ENCODE results near the gene PRSS37.
"Not testable (repeated sequence)": the region's sequence is repeated elsewhere in the genome, so short reads cannot be mapped to it uniquely, and the experiment has no call there.

Gene PRSS37, protein sequence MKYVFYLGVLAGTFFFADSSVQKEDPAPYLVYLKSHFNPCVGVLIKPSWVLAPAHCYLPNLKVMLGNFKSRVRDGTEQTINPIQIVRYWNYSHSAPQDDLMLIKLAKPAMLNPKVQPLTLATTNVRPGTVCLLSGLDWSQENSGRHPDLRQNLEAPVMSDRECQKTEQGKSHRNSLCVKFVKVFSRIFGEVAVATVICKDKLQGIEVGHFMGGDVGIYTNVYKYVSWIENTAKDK

DNA sequence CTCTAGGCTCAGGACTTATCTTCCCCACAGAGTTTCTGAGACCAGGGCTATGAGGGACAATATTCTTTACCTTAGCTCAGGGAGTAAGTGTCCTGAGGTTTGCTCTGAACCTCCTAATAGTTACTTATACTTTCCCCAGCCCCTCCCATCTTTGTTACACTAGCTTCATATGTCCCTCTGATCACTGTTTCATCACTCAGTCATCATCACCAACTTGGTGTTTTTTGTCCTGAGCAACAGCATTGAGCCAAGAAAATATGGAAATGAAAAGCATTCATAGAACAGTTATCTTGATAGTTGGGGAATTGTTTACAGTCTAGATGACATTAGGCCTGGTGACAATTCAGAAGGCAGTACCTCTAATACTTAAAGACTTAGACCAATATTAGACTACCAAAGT lies at the start of gene PRSS37:
Gene PRSS37 (minus strand): TSS at position 101 of the 400 bp plus-strand sequence. CDS start 436 bp downstream, outside the sequence.
- no peak for DNase-seq (ENCODE audit: low read depth, low spot score)

DNA sequence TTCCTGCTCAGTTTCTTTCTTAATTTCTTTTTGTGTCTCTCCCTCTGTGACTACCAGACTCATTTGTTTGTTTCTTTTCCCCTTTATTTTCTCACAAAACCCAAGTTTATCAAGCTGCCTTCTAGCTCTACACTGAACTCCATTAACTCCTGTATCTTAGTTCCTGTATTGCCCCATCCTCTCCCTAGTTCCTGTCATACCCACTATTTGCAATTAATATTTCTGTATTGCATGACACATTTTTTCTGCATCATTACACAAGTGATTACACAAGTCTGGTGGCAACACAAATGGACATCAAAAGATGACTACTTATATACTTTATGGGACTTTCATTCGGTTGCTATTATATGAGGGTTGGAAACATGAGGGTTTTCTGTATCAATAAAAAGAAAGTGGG lies 48.0 kb upstream of the PRSS37 start:
- no peak for DNase-seq (ENCODE audit: low read depth, low spot score)

DNA sequence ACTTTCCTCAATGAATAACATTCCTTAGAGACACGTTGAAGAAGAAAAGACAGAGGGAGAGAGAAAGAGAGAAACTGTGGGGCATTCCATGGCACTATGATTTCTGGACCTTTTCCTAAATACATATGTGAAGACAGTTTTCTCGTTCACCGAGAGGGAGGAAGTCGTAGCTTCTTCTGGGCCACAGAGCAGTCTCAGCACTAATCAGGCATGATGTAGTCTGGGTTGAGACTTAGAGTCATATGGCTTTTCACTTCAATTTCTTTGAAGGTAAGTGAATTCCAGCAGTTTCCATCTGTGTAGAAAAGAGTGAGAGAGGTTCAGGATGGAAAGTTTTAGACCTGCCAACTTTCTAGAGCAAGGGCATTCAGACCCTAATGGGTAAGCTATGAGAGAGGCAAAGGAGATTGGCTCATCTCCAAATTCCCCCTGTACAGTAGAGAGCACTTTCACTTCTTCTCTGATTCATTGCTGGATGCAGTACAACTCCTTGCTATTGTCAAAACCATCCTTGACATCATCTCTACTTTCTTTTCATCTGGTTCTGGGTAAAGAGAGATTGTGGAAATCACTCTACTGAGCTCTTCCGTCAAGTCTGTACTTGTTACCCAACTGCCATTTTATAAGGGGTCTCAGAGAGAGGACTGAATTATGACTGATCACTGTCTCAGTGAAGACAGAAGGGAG lies 43.4 kb upstream of the PRSS37 start:
- no peak for DNase-seq (ENCODE audit: low read depth, low spot score)

DNA sequence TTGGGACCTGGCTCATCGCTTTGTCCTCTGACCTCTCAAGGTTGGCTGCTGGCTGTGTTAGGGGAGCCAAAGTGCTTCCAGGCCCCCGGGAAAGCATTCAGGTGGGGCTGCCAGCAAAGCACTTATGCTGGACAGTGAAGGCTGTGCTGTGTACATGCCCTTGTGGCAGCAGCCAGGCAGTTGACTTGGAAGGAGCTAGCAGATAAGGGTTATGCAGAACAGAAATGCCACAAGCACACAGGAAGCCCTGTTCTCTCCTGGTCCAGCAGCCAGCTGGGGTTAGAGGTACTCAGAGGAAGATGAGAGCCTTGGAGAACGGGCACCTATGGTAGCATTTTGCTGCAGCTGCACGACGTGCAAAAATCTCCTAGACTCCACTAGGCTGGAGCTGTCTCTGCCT lies 39.7 kb upstream of the PRSS37 start:
- DNase-seq (ENCODE audit: low read depth, low spot score) = no peak

DNA sequence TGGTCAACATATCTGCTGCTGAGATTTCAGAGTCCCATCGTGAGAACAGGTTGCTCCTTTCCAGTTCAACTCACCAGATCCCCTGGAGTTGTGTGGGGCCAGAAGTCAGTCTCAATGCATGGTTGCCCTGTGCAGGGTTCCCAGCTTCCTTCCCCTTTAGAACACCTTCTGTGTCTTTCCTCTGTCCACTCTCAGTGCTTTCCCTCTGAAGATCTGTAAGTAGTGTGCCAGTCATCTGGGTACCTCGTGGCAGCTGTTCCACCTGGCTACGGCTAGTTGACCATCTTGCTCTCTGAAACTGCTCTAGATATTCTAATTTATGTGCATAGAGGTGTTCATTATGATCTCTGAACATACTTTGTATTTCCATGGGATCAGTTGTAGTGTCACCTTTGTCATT lies 36.1 kb upstream of the PRSS37 start:
- no peak for DNase-seq (ENCODE audit: low read depth, low spot score)

DNA sequence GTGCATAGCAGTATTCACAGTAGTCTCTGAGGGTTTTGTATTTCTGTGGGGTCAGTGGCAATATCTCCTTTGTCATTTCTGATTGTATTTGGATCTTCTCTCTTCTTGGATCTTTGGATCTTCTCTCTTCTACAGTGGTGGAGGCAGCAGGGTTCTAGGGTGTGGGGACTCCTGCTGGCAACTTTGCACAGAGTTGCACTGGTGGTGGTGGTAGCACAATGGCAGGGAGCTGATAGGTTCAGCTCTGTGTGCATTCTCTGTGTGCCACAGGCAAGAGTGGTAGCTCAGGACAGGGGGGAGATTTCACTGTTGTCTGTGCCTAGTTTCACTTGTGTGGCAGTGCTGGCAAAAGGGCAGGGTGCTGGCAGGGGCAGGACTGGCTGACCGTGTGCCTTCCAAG lies 35.1 kb upstream of the PRSS37 start:
- DNase-seq (ENCODE audit: low read depth, low spot score) = no peak

DNA sequence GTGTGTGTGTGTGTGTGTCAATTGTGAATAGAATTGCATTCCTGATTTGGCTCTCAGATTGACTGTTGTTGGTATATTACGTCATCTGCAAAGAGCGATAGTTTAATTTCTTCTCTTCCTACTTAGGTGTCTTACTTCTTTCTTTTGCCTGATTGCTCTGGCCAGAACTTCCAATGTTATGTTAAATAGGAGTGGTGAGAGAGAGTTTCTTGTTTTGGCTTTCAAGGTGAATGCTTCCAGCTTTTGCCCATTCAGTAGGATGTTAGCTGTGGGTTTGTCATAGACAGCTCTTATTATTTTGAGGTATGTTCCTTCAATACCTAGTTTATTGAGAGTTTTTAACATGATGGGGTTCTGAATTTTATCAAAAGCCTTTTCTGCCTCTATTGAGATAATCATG lies 34.2 kb upstream of the PRSS37 start:
- no peak for DNase-seq (ENCODE audit: low read depth, low spot score)

DNA sequence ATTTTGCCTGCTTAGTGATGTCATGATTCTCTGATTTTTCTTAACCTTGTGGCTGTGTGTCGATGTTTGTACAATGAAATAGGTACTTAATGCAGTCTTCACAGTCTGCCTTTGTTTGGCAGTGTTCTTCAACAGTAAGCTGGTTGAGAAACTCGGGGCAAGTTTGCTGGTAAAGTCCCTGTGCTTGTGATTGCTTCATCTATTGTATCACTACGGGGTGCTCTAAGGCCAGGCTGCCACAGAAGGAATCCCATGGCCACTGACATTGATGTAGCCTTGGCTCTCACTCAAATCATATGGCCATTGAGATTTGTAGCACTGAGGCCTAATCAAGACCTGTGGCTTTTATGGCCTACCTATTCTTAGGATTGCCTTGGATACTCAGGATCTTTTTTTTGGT lies 33.5 kb upstream of the PRSS37 start:
- no peak for DNase-seq (ENCODE audit: low read depth, low spot score)

DNA sequence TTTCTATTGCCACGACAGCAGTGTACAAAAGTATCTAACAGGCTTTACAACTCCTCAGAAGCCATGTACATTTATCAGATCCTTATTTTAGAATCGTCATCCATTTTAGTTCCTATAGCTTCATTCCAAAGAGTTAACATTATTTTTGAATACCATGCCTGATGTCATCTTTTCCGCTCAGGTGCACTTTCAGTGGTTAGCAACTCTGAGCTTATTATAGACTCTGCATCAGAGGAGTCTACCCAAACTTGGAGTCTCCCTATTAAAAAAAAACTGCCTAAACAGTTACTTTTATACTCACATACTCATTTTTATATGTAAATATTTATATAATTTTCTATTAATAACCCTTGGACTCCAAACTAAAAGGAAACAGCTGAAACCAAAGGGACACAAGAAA lies 31.6 kb upstream of the PRSS37 start:
- no peak for DNase-seq (ENCODE audit: low read depth, low spot score)

DNA sequence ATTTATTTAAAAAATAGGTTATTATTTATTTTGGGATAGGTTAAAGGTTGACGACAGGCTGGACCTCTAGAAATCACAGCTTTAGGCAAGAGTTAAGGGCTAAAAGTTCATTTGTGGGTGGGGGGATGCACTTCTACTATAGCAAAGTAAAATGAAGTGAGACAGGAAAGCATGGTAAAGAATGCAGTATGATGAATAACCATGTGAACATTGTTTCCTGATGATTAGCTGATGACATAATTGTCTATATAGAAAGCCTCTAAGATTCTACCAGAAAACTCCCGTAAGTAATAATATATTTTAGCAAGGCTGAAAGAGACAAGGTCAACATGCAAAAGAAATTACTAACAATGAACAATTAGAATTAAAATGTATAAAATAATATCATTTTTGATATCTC lies 25.7 kb upstream of the PRSS37 start:
- no peak for DNase-seq (ENCODE audit: low read depth, low spot score)

DNA sequence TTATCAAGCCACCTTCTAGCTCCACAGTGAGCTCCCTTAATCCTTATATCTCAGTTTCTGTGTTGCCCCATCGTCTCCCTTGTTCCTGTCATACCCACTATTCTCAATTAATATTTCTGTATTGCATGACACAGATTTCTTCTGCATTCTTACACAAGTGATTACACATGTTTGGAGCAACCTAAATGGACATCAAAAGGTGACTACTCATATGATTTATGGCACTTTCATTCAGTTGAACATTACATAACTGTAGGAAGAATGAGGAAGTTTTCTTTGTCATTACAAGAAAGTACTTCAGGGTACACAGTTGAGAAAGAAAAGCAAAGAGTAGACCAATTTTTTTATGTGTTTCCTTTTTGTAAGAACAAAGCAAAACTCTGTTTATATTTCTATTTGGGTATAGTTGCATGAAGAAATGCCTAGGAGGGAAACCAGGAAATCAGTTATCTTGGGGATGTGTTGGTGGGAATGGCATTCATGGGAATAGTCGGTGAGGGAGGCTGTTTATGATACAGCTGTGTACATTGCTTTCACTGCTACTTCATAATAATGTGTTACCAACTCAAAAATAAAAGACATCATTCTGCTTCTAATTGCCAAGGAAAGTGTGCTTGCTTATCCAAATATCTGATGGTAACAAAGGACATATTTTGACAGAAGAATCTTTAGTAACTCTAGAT lies 23.6 kb upstream of the PRSS37 start:
- no peak for DNase-seq (ENCODE audit: low read depth, low spot score)

DNA sequence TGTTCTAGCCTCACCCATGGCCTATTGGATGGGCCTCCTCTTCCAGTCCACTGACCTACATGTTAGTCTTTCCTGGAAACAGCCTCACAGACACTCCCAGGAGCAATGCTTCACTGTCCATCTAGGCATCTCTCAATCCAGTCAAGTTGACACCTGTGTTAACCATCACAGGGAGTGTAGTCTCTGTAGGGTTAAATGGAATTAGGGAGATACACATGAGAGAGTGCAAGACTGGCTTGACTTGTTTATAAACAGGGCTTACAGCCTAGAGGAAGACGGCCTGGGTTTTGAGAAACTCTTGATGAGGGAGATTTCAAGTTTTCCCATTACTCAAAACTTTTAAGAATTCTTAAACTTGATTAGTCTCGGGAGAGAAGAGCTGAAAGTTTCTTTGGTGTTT lies 18.9 kb upstream of the PRSS37 start:
- DNase-seq (ENCODE audit: low read depth, low spot score) = no peak

DNA sequence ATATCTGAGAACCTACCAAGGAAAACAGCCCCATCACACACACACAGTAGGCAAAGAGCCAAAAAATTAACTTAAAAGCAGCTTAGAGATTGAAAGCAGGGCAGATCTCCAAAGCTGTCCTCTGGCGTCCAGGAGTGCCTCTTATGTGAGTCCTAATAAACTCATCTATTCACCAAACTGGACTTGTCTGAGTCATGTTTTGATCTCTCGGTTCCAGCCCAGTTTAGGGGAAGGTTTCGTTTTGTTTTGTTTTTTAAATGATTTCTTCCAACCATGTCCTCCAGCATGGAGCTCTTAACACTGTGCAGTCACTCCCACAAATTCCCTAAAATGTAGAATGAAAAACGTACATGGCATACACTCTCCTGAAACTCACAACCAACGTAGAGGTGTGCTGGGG lies 6.7 kb upstream of the PRSS37 start:
- DNase-seq (ENCODE audit: low read depth, low spot score) = no peak

DNA sequence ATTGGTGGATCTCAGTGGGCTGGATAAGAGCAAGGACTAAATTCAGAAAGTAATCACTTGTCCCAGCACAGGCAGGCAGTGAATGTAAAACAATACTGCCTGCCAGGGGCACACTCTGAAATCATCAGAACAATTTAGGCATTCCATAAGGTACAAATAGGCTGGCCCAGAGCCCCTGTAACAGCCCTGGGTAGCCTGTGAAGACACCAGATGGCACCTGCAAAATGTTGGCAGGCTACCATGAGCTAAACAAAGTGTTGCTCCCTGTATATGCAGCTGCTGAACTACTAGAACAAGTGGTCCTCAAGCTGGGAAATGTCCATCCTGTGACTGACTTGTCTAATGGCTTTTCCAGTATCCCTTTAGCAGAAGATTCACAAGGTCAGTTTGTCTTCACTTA lies 3.0 kb upstream of the PRSS37 start:
- DNase-seq (ENCODE audit: low read depth, low spot score) = no peak

DNA sequence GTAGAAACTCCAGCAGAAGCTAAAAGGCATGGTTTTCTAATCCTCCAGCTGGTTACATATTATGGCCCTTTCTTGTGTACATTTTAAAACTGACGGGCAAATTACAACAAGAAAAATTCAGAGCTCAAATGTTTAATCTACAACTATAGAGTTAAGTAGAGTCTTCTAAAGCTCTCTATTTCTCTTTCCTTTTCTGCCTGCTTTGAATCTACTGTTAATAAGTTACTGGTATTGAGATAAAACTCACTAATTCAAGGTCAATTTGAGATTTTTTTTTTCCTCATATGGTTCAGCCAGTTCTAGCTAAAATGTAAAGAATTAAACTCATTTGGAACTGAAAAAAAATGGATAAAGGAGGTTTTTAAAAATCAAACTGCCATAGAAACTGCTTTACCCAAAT lies 1.6 kb upstream of the PRSS37 start:
- DNase-seq (ENCODE audit: low read depth, low spot score) = no peak

DNA sequence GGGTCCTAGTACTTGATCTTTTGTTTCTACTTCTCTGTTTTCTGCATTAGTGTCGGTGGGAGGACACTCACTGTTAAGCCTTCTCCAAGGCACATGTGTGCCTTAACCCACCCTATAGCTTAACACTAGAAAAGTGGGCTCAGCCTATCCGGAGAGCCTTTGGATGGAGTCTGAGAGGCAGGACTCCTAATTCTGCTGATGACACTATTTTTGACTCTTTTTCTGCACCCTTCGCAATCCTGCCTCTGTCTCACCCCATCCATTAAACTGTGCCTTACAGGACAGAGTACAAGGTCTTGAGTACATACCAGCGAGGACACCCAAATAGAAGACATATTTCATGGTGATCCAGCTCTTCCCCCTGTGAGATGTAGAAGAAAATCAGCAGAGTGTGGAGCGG lies 577 bp downstream of the PRSS37 start:
- no peak for DNase-seq (ENCODE audit: low read depth, low spot score)

DNA sequence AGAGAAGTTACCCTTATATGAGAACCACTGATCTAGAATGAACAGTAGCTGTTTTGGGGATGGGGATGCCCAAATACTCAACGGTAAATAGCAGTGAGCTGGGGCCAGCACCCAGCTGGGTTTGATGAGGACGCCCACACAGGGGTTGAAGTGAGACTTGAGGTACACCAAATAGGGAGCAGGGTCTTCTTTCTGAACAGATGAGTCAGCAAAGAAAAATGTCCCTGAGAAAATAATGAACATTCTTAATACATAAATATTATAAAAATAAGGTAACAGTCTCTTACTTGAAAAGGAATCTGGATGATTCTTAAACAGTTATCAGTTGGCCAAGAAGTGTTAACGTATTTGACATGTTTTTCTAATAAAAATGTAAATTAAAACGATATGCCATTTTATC lies 2.0 kb downstream of the PRSS37 start:
- no peak for DNase-seq (ENCODE audit: low read depth, low spot score)

DNA sequence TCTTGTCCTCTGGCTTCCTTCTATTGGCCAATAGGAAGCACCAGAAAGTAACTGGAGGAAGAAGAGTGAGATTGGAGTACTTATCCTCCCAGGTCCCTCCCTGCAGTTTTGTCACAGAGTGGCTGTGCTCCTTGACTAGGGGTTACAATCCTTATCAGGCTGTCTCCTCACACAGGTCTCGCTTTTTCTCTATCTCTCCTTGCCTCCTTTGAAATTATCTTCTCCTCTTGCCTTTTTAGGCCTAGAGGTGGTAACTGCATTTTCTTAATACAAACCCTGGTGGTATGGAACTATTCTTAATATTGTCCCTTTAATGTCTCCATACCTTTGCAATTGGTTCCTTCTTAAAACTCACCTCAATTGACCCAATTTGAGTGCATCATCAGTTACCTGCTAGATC lies 2.7 kb downstream of the PRSS37 start:
- no peak for DNase-seq (ENCODE audit: low read depth, low spot score)

DNA sequence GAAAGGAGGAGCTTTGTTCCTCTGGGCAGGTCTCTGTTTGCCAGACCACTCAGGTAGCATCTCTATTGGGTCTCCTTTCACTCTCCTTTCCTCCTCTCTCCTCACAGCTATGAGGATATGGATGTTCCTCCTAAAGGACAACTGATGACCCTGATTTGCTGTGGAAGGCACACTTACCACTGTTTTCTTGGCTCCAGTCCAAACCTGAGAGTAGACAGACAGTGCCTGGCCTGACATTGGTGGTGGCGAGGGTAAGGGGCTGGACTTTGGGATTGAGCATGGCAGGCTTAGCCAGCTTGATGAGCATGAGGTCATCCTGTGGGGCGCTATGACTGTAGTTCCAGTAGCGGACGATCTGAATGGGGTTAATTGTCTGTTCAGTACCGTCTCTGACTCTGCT lies 3.6 kb downstream of the PRSS37 start:
- no peak for DNase-seq (ENCODE audit: low read depth, low spot score)

DNA sequence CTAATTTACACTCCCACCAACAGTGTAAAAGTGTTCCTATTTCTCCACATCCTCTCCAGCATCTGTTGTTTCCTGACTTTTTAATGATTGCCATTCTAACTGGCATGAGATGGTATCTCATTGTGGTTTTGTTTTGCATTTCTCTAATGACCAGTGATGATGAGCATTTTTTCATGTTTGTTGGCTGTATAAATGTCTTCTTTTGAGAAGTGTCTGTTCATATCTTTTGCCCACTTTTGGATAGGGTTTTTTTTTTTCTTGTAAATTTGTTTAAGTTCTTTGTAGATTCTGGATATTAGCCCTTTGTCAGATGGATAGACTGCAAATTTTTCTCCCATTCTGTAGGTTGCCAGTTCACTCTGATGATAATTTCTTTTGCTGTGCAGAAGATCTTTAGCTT lies 18.9 kb downstream of the PRSS37 start:
- DNase-seq (ENCODE audit: low read depth, low spot score) = not testable (repeated sequence)

DNA sequence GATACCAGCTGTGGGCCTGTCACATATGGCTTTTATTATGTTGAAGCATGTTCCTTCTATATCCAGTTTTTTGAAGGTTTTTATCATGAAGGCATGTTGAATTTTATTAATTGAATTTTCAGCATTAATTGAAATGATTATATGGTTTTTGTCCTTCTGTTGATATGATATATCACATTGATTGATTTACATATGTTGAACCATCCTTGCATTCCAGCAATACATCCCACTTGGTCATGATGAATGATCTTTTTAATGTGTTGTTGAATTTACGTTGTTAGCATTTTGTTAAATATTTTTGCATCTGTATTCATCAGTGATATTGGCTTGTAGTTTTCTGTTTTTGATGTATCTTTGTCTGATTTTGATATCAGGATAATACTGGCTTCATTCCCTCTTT lies 21.2 kb downstream of the PRSS37 start:
- no peak for DNase-seq (ENCODE audit: low read depth, low spot score)

DNA sequence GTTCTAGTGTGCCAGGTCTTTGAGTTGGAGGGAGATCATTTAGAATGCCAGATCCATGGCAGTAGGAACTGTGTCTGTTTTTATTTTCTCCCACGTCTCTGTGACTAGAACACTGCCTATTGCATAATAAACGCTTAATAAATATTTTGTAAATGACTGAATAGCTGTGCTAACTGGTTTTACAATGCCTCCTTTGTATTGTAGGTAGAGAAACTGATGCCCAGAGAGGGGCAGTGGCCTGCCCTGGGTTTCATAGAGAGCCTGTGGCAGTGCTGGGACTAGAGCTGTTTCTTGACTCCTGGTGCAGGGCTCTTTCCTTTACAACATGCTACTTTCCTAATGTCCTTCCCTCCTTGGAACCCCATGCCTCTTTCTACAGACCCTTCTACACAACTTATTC lies 48.8 kb downstream of the PRSS37 start:
- DNase-seq (ENCODE audit: low read depth, low spot score) = no peak

DNA sequence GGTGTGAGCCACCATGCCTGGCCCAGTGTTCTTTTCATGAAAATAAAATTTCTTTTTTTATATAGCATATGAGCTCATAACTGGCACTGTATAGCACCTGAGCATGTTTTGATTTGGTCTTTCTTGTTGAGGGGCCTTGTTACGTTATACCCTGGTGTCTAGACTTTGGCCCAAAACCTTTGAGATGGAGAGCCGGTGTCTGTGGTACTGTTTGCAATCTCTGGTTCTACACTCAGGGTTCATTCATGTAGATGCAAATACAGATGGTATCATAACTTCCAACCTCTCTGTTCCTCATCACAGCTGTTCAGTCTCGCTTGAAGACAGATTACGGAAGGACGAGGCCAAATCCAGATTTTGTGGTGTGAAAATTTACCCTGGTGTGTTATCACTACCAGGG lies 51.4 kb downstream of the PRSS37 start, which contains the start of gene TAS2R5:
Gene TAS2R5 (plus strand): TSS at position 301 of the 400 bp plus-strand sequence. CDS start 145 bp downstream, outside the sequence.
- no peak for DNase-seq (ENCODE audit: low read depth, low spot score)

Data from brain pericyte (primary cell).